Measurements from ENCODE around the gene TEAD1. TPM values are rescaled to one million over a fixed set of nuclear protein-coding genes. Genes with fewer than 3 reads are reported as not detected.

TEAD1 gene
- total and polyA plus RNA-seq, 5 donors from 2014 or later = 0.30 TPM; not detected in 4

DNA sequence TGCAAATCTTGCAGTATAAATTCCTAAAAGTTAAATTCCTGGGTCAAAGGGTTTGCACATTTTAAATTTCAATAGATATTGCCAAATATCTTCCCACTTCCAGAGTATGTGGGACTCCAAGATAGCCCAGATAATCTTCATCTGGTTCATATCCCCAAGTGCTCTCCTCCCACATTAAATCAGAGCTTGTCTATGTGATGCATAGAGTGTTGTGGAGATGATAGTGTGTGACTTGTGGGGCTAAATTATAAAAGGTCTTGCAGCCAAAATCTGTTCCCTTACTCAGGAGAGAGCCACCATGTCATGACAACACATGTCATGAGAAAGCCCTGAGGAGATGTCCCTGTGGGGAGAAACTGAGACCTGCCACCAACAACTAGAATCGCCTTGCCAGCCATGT is 39.9 kb upstream of the TEAD1 start:
- Histone ChIP-seq H3K36me3 (ENCODE audit: control insufficient read depth, insufficient read depth, low read length) (no peaks in the 10 kb centered on the region), H3K27me3 (ENCODE audit: control insufficient read depth, insufficient read depth, low read length) (no peaks in the 10 kb centered on the region), H3K9me3 (ENCODE audit: control insufficient read depth in 2 of 2, low read length in 2 of 2) (no peaks in the 10 kb centered on the region), H3K4me3 (ENCODE audit: low read depth, low read length) (no peak overlapping the region), H3K27ac (ENCODE audit: insufficient read depth, low read length, poor library complexity, severe bottlenecking) (no peak overlapping the region), H3K4me1 (ENCODE audit: control insufficient read depth, insufficient read depth, low read length, poor library complexity, severe bottlenecking) (no peaks in the 10 kb centered on the region)
- Mint-ChIP-seq H3K27ac (no peak overlapping the region), H3K4me3 (no peak overlapping the region), H3K4me1 (no peaks in the 10 kb centered on the region), H3K36me3 (no peaks in the 10 kb centered on the region), H3K27me3 (peaks cover 5% of the 10 kb centered on the region), H3K9me3 (peaks cover 0 to 6% (median 0%) of the 10 kb centered on the region in 7 donors)
- ATAC-seq (ENCODE audit: low read depth in 2 of 2) = no peak
- DNase-seq = no peak

DNA sequence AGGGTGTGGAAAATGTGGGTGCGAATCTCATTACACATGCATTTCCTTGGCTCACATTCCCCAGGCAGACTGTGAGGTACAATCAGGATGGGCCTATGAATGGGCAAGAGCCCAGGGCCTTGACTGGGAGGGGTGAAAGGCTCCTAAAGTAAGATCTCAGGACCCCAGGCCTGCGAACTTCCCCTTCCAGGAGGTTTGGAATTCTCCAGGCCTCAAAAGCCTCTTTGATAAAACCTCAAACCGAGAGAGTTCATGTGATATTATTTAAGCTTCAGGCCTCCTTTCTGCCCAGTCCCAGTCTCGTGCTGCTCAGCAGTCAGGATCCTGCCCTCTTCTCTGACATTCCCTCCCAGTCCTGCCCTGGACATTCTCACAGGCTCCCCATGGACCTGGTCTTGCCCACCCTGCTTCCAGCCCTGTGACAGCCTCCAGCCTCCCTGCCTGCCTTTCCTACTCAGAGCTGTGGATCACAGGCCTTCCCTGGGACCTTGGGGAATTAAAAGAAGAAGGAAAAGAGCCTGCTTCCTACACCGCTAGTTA is 37.3 kb upstream of the TEAD1 start:
- no peak overlapping the region for H3K27ac Mint-ChIP-seq
- peaks cover 0 to 3% (median 0%) of the 10 kb centered on the region in 7 donors for H3K9me3 Mint-ChIP-seq
- no peaks in the 10 kb centered on the region for H3K4me1 ChIP-seq (ENCODE audit: control insufficient read depth, insufficient read depth, low read length, poor library complexity, severe bottlenecking)
- H3K9me3 ChIP-seq (ENCODE audit: control insufficient read depth in 2 of 2, low read length in 2 of 2) = no peaks in the 10 kb centered on the region
- H3K27ac ChIP-seq (ENCODE audit: insufficient read depth, low read length, poor library complexity, severe bottlenecking) = no peak overlapping the region
- H3K36me3 Mint-ChIP-seq = no peaks in the 10 kb centered on the region
- ATAC-seq (ENCODE audit: low read depth in 2 of 2) = no peak
- H3K4me3 Mint-ChIP-seq = no peak overlapping the region
- no peaks in the 10 kb centered on the region for H3K27me3 ChIP-seq (ENCODE audit: control insufficient read depth, insufficient read depth, low read length)
- H3K27me3 Mint-ChIP-seq = peaks cover 6% of the 10 kb centered on the region
- no peak overlapping the region for H3K4me3 ChIP-seq (ENCODE audit: low read depth, low read length)
- H3K4me1 Mint-ChIP-seq = peaks cover 0 to 4% (median 0%) of the 10 kb centered on the region in 4 donors
- no peak for DNase-seq
- H3K36me3 ChIP-seq (ENCODE audit: control insufficient read depth, insufficient read depth, low read length) = no peaks in the 10 kb centered on the region

DNA sequence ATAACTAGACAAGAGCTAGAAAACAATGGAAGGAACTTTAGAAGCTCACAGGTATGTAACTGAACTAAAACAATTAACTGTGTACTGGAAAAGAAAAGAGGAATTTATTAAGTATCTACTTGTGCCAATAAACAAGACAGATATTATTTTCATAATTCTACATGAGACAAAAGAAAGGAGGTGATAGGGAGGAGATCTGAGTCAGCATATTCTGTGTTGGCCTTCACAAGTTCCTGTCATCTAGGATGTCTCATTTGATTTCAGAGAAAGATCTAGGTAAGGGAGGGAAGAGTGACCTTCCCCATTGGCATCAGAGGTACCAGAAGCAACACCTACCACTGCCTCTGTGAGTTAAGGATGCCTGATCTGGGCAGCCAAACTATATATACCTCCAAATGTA is 34.8 kb upstream of the TEAD1 start:
- no peak overlapping the region for H3K4me3 ChIP-seq (ENCODE audit: low read depth, low read length)
- Mint-ChIP-seq H3K4me3 (no peak overlapping the region), H3K9me3 (peaks cover 0 to 3% (median 0%) of the 10 kb centered on the region in 7 donors), H3K36me3 (no peaks in the 10 kb centered on the region), H3K4me1 (peaks cover 0 to 4% (median 0%) of the 10 kb centered on the region in 4 donors), H3K27ac (no peak overlapping the region), H3K27me3 (peaks cover 8% of the 10 kb centered on the region)
- no peak overlapping the region for H3K27ac ChIP-seq (ENCODE audit: insufficient read depth, low read length, poor library complexity, severe bottlenecking)
- H3K4me1 ChIP-seq (ENCODE audit: control insufficient read depth, insufficient read depth, low read length, poor library complexity, severe bottlenecking) = no peaks in the 10 kb centered on the region
- no peaks in the 10 kb centered on the region for H3K27me3 ChIP-seq (ENCODE audit: control insufficient read depth, insufficient read depth, low read length)
- H3K9me3 ChIP-seq (ENCODE audit: control insufficient read depth in 2 of 2, low read length in 2 of 2) = no peaks in the 10 kb centered on the region
- H3K36me3 ChIP-seq (ENCODE audit: control insufficient read depth, insufficient read depth, low read length) = no peaks in the 10 kb centered on the region
- DNase-seq = no peak
- no peak for ATAC-seq (ENCODE audit: low read depth in 2 of 2)

GRCh38 chr11:12640355-12640754 is 33.9 kb upstream of the TEAD1 start:
- H3K27ac ChIP-seq (ENCODE audit: insufficient read depth, low read length, poor library complexity, severe bottlenecking) = no peak overlapping the region
- H3K9me3 ChIP-seq (ENCODE audit: control insufficient read depth in 2 of 2, low read length in 2 of 2) = no peaks in the 10 kb centered on the region
- no peak overlapping the region for H3K4me3 Mint-ChIP-seq
- no peak for DNase-seq
- H3K27me3 ChIP-seq (ENCODE audit: control insufficient read depth, insufficient read depth, low read length) = no peaks in the 10 kb centered on the region
- H3K27ac Mint-ChIP-seq = no peak overlapping the region
- H3K4me1 ChIP-seq (ENCODE audit: control insufficient read depth, insufficient read depth, low read length, poor library complexity, severe bottlenecking) = no peaks in the 10 kb centered on the region
- peaks cover 0 to 4% (median 0%) of the 10 kb centered on the region in 4 donors for H3K4me1 Mint-ChIP-seq
- H3K9me3 Mint-ChIP-seq = peaks cover 0 to 5% (median 0%) of the 10 kb centered on the region in 7 donors
- ATAC-seq (ENCODE audit: low read depth in 2 of 2) = no peak
- no peaks in the 10 kb centered on the region for H3K36me3 ChIP-seq (ENCODE audit: control insufficient read depth, insufficient read depth, low read length)
- H3K4me3 ChIP-seq (ENCODE audit: low read depth, low read length) = no peak overlapping the region
- H3K36me3 Mint-ChIP-seq = no peaks in the 10 kb centered on the region
- H3K27me3 Mint-ChIP-seq = peaks cover 4% of the 10 kb centered on the region

- DNase-seq (peak in 1 of 3 donors; percentile 1), ATAC-seq (ENCODE audit: low read depth in 2 of 2) (no peak)
- Histone ChIP-seq H3K27me3 (ENCODE audit: control insufficient read depth, insufficient read depth, low read length) (no peaks in the 10 kb centered on the region), H3K27ac (ENCODE audit: insufficient read depth, low read length, poor library complexity, severe bottlenecking) (no peak overlapping the region), H3K4me1 (ENCODE audit: control insufficient read depth, insufficient read depth, low read length, poor library complexity, severe bottlenecking) (no peaks in the 10 kb centered on the region), H3K9me3 (ENCODE audit: control insufficient read depth in 2 of 2, low read length in 2 of 2) (no peaks in the 10 kb centered on the region), H3K4me3 (ENCODE audit: low read depth, low read length) (no peak overlapping the region), H3K36me3 (ENCODE audit: control insufficient read depth, insufficient read depth, low read length) (no peaks in the 10 kb centered on the region)
- Mint-ChIP-seq H3K27me3 (peaks cover 10% of the 10 kb centered on the region), H3K4me3 (no peak overlapping the region), H3K9me3 (peaks cover 0 to 5% (median 0%) of the 10 kb centered on the region in 7 donors), H3K36me3 (no peaks in the 10 kb centered on the region), H3K27ac (peak overlapping the region in 1 of 3 donors; percentile 57), H3K4me1 (peaks cover 0 to 4% (median 0%) of the 10 kb centered on the region in 4 donors)
These were observed 33.0 kb upstream of the TEAD1 start for GRCh38 chr11:12640926-12641849.

DNA sequence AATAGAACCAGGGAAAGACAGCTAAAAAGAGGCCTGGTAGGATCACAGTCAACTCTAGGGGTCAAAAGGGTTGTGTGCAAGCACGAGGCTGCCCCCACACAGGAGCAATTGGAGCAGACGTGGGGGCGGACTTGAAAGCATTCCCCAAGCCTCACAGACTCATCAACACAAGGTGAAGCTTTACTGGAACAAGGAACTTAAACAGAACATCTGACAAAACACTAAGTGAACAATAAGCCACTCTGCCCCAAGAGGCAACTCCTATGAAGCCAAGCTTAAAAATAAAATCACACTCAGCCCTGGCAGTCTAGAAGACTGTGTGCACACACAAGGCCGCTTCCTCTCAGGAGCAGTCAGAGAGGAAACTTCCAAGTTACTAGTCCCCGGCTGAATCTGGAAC is 32.2 kb upstream of the TEAD1 start:
- H3K27ac Mint-ChIP-seq = peak overlapping the region in 1 of 3 donors; percentile 64
- H3K9me3 Mint-ChIP-seq = peaks cover 0 to 5% (median 0%) of the 10 kb centered on the region in 7 donors

DNA sequence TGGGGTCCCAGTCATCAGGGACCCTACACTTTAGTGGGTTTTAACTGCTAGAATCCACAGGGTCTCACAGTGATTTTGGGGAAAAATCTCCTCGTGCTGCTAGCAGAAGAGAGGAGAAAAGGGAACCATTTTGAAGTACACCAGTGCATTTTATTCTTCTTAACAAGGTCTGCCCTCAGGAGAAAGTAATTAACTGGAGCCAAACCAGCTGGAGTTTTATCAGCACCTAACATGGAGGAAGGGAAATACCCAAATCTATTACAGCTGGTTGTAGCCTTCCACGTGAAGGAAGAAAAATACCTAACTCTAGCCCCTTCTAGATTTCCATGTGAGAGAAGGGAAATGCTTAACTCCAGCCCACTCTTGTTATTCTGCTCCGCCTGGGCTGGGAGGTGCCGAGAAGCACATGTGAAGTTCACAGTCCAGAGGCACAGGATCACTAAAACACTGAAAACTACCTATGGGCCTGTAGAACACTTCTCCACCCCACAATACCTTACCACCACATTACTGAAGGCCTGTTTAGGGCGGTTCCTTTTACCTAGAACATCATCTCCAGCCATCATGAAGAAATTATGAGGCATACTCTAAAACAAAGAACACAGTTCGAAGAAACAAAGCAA is 31.3 kb upstream of the TEAD1 start:
- Mint-ChIP-seq H3K36me3 (no peaks in the 10 kb centered on the region), H3K27ac (no peak overlapping the region), H3K4me3 (no peak overlapping the region), H3K4me1 (peaks cover 0 to 4% (median 0%) of the 10 kb centered on the region in 4 donors), H3K9me3 (peaks cover 0 to 5% (median 0%) of the 10 kb centered on the region in 7 donors), H3K27me3 (peaks cover 10% of the 10 kb centered on the region)
- H3K4me1 ChIP-seq (ENCODE audit: control insufficient read depth, insufficient read depth, low read length, poor library complexity, severe bottlenecking) = no peaks in the 10 kb centered on the region
- no peak overlapping the region for H3K4me3 ChIP-seq (ENCODE audit: low read depth, low read length)
- H3K9me3 ChIP-seq (ENCODE audit: control insufficient read depth in 2 of 2, low read length in 2 of 2) = no peaks in the 10 kb centered on the region
- H3K27ac ChIP-seq (ENCODE audit: insufficient read depth, low read length, poor library complexity, severe bottlenecking) = no peak overlapping the region
- no peak for ATAC-seq (ENCODE audit: low read depth in 2 of 2)
- no peak for DNase-seq
- H3K36me3 ChIP-seq (ENCODE audit: control insufficient read depth, insufficient read depth, low read length) = no peaks in the 10 kb centered on the region
- no peaks in the 10 kb centered on the region for H3K27me3 ChIP-seq (ENCODE audit: control insufficient read depth, insufficient read depth, low read length)

More for the DNA sequence above, 32.2 kb upstream of the TEAD1 start:
- no peaks in the 10 kb centered on the region for H3K9me3 ChIP-seq (ENCODE audit: control insufficient read depth in 2 of 2, low read length in 2 of 2)
- Mint-ChIP-seq H3K4me1 (peaks cover 0 to 4% (median 0%) of the 10 kb centered on the region in 4 donors), H3K27me3 (peaks cover 10% of the 10 kb centered on the region), H3K36me3 (no peaks in the 10 kb centered on the region), H3K4me3 (no peak overlapping the region)
- ATAC-seq (ENCODE audit: low read depth in 2 of 2) (no peak), DNase-seq (no peak)
- H3K36me3 ChIP-seq (ENCODE audit: control insufficient read depth, insufficient read depth, low read length) = no peaks in the 10 kb centered on the region
- H3K4me1 ChIP-seq (ENCODE audit: control insufficient read depth, insufficient read depth, low read length, poor library complexity, severe bottlenecking) = no peaks in the 10 kb centered on the region
- no peak overlapping the region for H3K27ac ChIP-seq (ENCODE audit: insufficient read depth, low read length, poor library complexity, severe bottlenecking)
- no peak overlapping the region for H3K4me3 ChIP-seq (ENCODE audit: low read depth, low read length)
- no peaks in the 10 kb centered on the region for H3K27me3 ChIP-seq (ENCODE audit: control insufficient read depth, insufficient read depth, low read length)
